Upper lobe of right lung (tissue), 1 donor: ENCODE data around the gene SH3GL1. TPM values are rescaled to one million over a fixed set of nuclear protein-coding genes. Genes with fewer than 3 reads are reported as not detected.
A peak's percentile ranks its signal among the peaks of the same experiment; 100 is the strongest.
"Not testable (repeated sequence)": the region's sequence is repeated elsewhere in the genome, so short reads cannot be mapped to it uniquely, and the experiment has no call there.

ENCODE experiments used
- ATAC-seq: fragments of 200-7000 bp; cut with Tn5 transposase; one replicate; pipeline ENCODE4 v1.9.1; 2020; ENCODE audit warnings: mild to moderate bottlenecking, moderate library complexity
- DNase-seq: peaks from one replicate; pipeline ENCODE4 v3.0.0-alpha.2; 2020
- H3K27ac ChIP-seq: fragments of 200-600 bp; one replicate; pipeline ENCODE4 v1.8.0; 2022
- H3K27me3 ChIP-seq: fragments of 200-600 bp; one replicate; pipeline ENCODE4 v1.8.0; 2022; ENCODE audit warnings: mild to moderate bottlenecking
- H3K36me3 ChIP-seq: fragments of 200-600 bp; one replicate; pipeline ENCODE4 v1.8.0; 2022
- H3K4me1 ChIP-seq: fragments of 200-600 bp; one replicate; pipeline ENCODE4 v1.8.0; 2022
- H3K4me3 ChIP-seq: fragments of 200-600 bp; one replicate; pipeline ENCODE4 v1.8.0; 2022; ENCODE audit warnings: mild to moderate bottlenecking
- H3K9me3 ChIP-seq: fragments of 200-600 bp; one replicate; pipeline ENCODE4 v1.8.0; 2022
- CTCF ChIP-seq: fragments of 200-600 bp; IDR thresholded peaks from one replicate; pipeline ENCODE4 v1.8.0; 2022; ENCODE audit warnings: antibody characterized with exemption
- intact Hi-C: fragments of 100-400 bp; cut with DNase I; formaldehyde crosslinking; loops from one replicate; pipeline ENCODE4 v1.11.0; 2022
- total RNA-seq: library from RNA; stranded (reverse); fragmentation: NEBNext Ultra II Directional; extraction: Animal tissue kit (Norgen Biotek cat#: 25700); gene quantifications from one replicate; pipeline ENCODE4 v1.2.1, GENCODE V29; 2021
- donor health status: DM: no; HTN: yes; CAD: no; lungs with severe emphysema.

Gene SH3GL1
- total RNA-seq, 1 donor from 2014 or later, result 47.6 TPM

DNA sequence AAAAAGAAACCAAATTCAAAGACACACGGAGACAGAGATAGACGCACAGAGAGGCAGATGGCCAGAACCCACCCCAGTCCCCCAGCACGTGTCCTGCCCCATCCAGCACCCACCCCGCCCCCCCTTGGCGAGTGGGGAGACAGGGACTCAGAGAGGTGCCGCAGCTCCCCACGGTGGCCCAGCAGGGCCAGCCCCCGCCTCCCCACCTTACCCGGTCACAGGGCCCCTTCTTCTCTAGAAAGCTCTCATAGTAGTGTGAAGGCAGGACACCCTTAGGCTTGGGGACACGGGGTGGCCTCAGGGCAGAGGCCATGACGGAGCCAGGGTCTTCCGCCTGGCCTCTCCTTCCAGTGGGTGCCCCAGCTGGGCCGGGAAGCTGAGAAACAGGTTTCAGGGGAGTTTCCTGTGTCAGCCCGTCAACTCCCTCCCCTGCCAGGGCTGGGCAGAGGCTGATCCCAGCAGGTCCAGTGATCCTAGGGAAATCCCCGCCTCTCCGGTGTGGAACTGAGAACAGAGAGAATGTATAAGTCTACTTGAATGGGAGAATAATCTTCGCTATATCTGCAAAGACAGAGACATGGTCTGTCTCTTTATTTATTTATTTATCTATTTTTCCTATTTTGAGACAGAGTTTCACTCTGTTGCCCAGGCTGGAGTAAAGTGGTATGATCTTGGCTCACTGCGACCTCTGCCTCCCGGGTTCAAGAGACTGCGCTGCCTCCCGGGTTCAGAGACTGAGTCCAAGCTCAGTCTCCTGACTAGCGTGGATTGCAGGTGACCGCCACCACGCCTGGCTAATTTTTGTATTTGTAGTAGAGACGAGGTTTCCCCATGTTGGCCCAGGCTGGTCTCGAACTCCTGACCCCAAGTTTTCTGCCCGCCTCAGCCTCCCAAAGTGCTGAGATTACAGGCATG, 61.6 kb downstream of the SH3GL1 start, which contains the start of gene STAP2:
Gene STAP2 (minus strand): TSS at position 387 of the 915 bp plus-strand sequence. CDS start 74 bp downstream, at position 313.
- intact Hi-C loops, result no loop called here
- Histone ChIP-seq H3K9me3 (no peaks in the 10 kb centered on the region), H3K4me3 (peak within 1 kb of the TSS; percentile 54), H3K27ac (peak within 1 kb of the TSS; percentile 75), H3K27me3 (no peaks in the 10 kb centered on the region), H3K36me3 (no peaks in the 10 kb centered on the region), H3K4me1 (peaks cover 5% of the 10 kb centered on the region)
- no peak for TF ChIP-seq CTCF
- ATAC-seq (peak; percentile 2), DNase-seq (peak; percentile 82)

- Histone ChIP-seq H3K36me3 (no peaks in the 10 kb centered on the region), H3K27ac (peak overlapping the region; percentile 75), H3K9me3 (no peaks in the 10 kb centered on the region), H3K27me3 (no peaks in the 10 kb centered on the region), H3K4me3 (peak overlapping the region; percentile 54), H3K4me1 (peaks cover 5% of the 10 kb centered on the region)
- intact Hi-C loops, result no loop called here
- DNase-seq (no peak), ATAC-seq (no peak)
- TF ChIP-seq CTCF, result no peak
These were observed 62.4 kb downstream of the SH3GL1 start for GRCh38 chr19:4337906-4338440.

DNA sequence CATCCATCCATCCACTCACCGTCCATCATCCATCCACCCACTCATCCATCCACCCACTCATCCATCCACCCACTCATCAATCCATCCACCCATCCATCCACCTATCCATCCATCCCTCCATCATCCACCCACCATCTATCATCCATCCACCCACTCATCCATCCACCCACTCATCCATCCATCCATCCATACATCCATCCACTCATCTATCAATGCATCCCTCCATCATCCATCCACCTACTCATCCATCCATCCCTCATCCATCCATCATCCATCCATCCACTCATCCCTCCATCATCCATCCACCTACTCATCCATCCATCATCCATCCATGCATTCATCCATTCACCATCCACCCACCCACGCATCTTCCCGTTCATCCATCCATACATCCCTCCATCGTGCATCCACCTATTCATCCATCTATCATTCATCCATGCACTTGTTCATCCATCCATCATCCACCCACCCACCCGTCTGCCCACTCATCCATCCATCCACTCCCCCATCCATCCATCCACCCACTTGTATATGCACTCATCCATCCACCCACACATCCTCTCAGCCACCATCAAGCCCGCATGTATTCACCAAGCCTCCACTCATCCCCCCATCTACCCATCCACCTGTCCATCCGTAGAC, 65.3 kb downstream of the SH3GL1 start:
- no peak for DNase-seq
- H3K9me3 ChIP-seq, result no peaks in the 10 kb centered on the region
- no peaks in the 10 kb centered on the region for H3K4me1 ChIP-seq
- no peak for ATAC-seq
- no peak overlapping the region for H3K4me3 ChIP-seq
- no peaks in the 10 kb centered on the region for H3K36me3 ChIP-seq
- no peak overlapping the region for H3K27ac ChIP-seq
- intact Hi-C loops, result no loop called here
- no peaks in the 10 kb centered on the region for H3K27me3 ChIP-seq
- TF ChIP-seq CTCF, result no peak

DNA sequence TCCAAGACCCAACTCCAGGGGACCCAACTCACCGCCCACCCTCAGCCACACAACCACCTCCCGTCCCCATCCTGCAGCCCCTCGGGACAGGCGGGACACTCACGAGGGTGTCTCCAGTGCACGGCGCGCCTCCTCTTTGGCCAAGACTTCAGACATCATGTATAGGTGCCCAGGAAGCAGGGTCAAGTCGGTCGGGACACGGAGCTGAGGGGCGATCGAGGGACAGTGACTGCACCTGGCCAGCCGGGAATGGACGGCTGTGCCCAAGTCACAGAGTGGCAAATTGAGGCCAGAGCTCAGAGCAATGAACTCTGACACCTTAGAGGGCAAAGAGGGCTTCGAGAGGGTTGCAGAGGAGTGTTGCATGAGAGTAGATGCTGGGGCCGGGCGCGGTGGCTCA, 70.5 kb downstream of the SH3GL1 start:
- no peak overlapping the region for H3K4me3 ChIP-seq
- H3K27me3 ChIP-seq, result no peaks in the 10 kb centered on the region
- intact Hi-C loops, result no loop called here
- no peak for DNase-seq
- ATAC-seq, result no peak
- no peaks in the 10 kb centered on the region for H3K36me3 ChIP-seq
- no peaks in the 10 kb centered on the region for H3K4me1 ChIP-seq
- no peak overlapping the region for H3K27ac ChIP-seq
- no peak for TF ChIP-seq CTCF
- no peaks in the 10 kb centered on the region for H3K9me3 ChIP-seq

GRCh38 chr19:4328991-4329681, 71.2 kb downstream of the SH3GL1 start:
- ATAC-seq, H3K4me1 ChIP-seq, intact Hi-C loops, H3K36me3 ChIP-seq, DNase-seq, H3K9me3 ChIP-seq, H3K27me3 ChIP-seq, H3K27ac ChIP-seq: not testable (repeated sequence)
- H3K4me3 ChIP-seq, result peak overlapping the region; percentile 45
